GM20000 (cell line): ENCODE results near the gene PAF1.

Source experiments
- DNase-seq: peaks from one replicate; pipeline ENCODE4 v3.0.0; 2012; ENCODE audit warnings: low spot score
- CTCF ChIP-seq: IDR thresholded peaks from 2 replicates; pipeline ENCODE4 v1.5.1; 2012; ENCODE audit warnings: mild to moderate bottlenecking, control low read depth; ENCODE audit errors: extremely low read depth, missing control alignments

PAF1 gene

GRCh38 chr19:39372047-39372802 is 18.7 kb downstream of the PAF1 start:
- TF ChIP-seq CTCF = no peak
- DNase-seq = no peak

GRCh38 chr19:39370735-39371134 is 20.2 kb downstream of the PAF1 start:
- TF ChIP-seq CTCF = no peak
- DNase-seq = no peak

- no peak for DNase-seq
- TF ChIP-seq CTCF = no peak
Observed at GRCh38 chr19:39369200-39369599, 21.7 kb downstream of the PAF1 start.

- no peak for DNase-seq
- no peak for TF ChIP-seq CTCF
Observed at GRCh38 chr19:39365531-39365930, 25.4 kb downstream of the PAF1 start.

- DNase-seq = no peak
- TF ChIP-seq CTCF = no peak
Observed at GRCh38 chr19:39363901-39364457, 26.9 kb downstream of the PAF1 start.

- TF ChIP-seq CTCF = no peak
- DNase-seq = no peak
Observed at GRCh38 chr19:39362682-39363657, 27.9 kb downstream of the PAF1 start.

GRCh38 chr19:39360599-39360998 is 30.3 kb downstream of the PAF1 start:
- no peak for DNase-seq
- TF ChIP-seq CTCF = no peak
